Measurements from ENCODE around the gene DMGDH. TPM values are rescaled to one million over a fixed set of nuclear protein-coding genes. Genes with fewer than 3 reads are reported as not detected.
A peak's percentile ranks its signal among the peaks of the same experiment; 100 is the strongest.

Gene DMGDH
- total RNA-seq, 1 donor from 2014 or later, result 0.48 TPM

- TF ChIP-seq CTCF (conservative IDR thresholded peaks at IDR 0.05), result no peak
- peaks cover 6% of the 10 kb centered on the region for H3K27me3 Mint-ChIP-seq
Measured at GRCh38 chr5:78992146-78992545, 77.3 kb downstream of the DMGDH start.

GRCh38 chr5:78989080-78989479, 80.4 kb downstream of the DMGDH start:
- H3K27me3 Mint-ChIP-seq, result peaks cover 6% of the 10 kb centered on the region
- no peak overlapping the region for H3K4me3 Mint-ChIP-seq
- no peak overlapping the region for H3K27ac Mint-ChIP-seq
- peaks cover 7% of the 10 kb centered on the region for H3K4me1 Mint-ChIP-seq (ENCODE audit: unreplicated experiment)
- no peak for TF ChIP-seq CTCF (conservative IDR thresholded peaks at IDR 0.05)
- H3K36me3 Mint-ChIP-seq, result no peaks in the 10 kb centered on the region
- no peak for DNase-seq (ENCODE audit: extremely low spot score, unreplicated experiment)
- no peaks in the 10 kb centered on the region for H3K9me3 Mint-ChIP-seq

More at GRCh38 chr5:78992146-78992545, 77.3 kb downstream of the DMGDH start:
- Mint-ChIP-seq H3K27ac (no peak overlapping the region), H3K36me3 (no peaks in the 10 kb centered on the region), H3K9me3 (peaks cover 7% of the 10 kb centered on the region), H3K4me3 (no peak overlapping the region), H3K4me1 (ENCODE audit: unreplicated experiment) (no peaks in the 10 kb centered on the region)
- DNase-seq (ENCODE audit: extremely low spot score, unreplicated experiment), result no peak

- Mint-ChIP-seq H3K9me3 (no peaks in the 10 kb centered on the region), H3K27ac (peak overlapping the region; percentile 90), H3K4me1 (ENCODE audit: unreplicated experiment) (peaks cover 27% of the 10 kb centered on the region), H3K4me3 (peak overlapping the region; percentile 91), H3K27me3 (peaks cover 6% of the 10 kb centered on the region), H3K36me3 (no peaks in the 10 kb centered on the region)
- TF ChIP-seq CTCF (conservative IDR thresholded peaks at IDR 0.05), result no peak
- DNase-seq (ENCODE audit: extremely low spot score, unreplicated experiment), result no peak
Measured at GRCh38 chr5:78985725-78986223, 83.7 kb downstream of the DMGDH start.

- peaks cover 27% of the 10 kb centered on the region for H3K4me1 Mint-ChIP-seq (ENCODE audit: unreplicated experiment)
- peak; percentile 80 for DNase-seq (ENCODE audit: extremely low spot score, unreplicated experiment)
- no peak for TF ChIP-seq CTCF (conservative IDR thresholded peaks at IDR 0.05)
- no peaks in the 10 kb centered on the region for H3K36me3 Mint-ChIP-seq
- H3K4me3 Mint-ChIP-seq, result peak within 1 kb of the TSS; percentile 91
- H3K27ac Mint-ChIP-seq, result peak within 1 kb of the TSS; percentile 90
- no peaks in the 10 kb centered on the region for H3K9me3 Mint-ChIP-seq
- peaks cover 6% of the 10 kb centered on the region for H3K27me3 Mint-ChIP-seq
Measured at GRCh38 chr5:78985116-78985724, 84.3 kb downstream of the DMGDH start, which contains the start of gene ARSB. ARSB (minus strand) TSS chr5:78985310; CDS start chr5:78985248, 62 bp downstream.

GRCh38 chr5:78984439-78985115, 84.9 kb downstream of the DMGDH start:
- peak; percentile 62 for TF ChIP-seq CTCF (conservative IDR thresholded peaks at IDR 0.05)
- H3K9me3 Mint-ChIP-seq, result no peaks in the 10 kb centered on the region
- peak overlapping the region; percentile 89 for H3K27ac Mint-ChIP-seq
- peaks cover 27% of the 10 kb centered on the region for H3K4me1 Mint-ChIP-seq (ENCODE audit: unreplicated experiment)
- DNase-seq (ENCODE audit: extremely low spot score, unreplicated experiment), result peak; percentile 90
- H3K4me3 Mint-ChIP-seq, result peak overlapping the region; percentile 91
- peaks cover 6% of the 10 kb centered on the region for H3K27me3 Mint-ChIP-seq
- no peaks in the 10 kb centered on the region for H3K36me3 Mint-ChIP-seq
